Liver (tissue), 9 donors: ENCODE results near the gene DNPEP. TPM values are rescaled to one million over a fixed set of nuclear protein-coding genes. Genes with fewer than 3 reads are reported as not detected.

Experiments used
- DNase-seq: peaks from one replicate; pipeline ENCODE4 v3.0.0-alpha.2; 2017; ENCODE audit warnings: low spot score
- H3K27ac ChIP-seq, 2 donors: one replicate each; pipeline ENCODE4 v1.7.0; 2013; ENCODE audit warnings: inconsistent platforms in 2 of 2, low read length in 2 of 2, control low read depth in 1 of 2, low read depth in 1 of 2, mild to moderate bottlenecking in 1 of 2
- H3K27me3 ChIP-seq, 4 donors: one replicate each; pipeline versions ENCODE4 v1.6.1 to v1.7.0; 2013; ENCODE audit warnings: low read length in 3 of 4, inconsistent platforms in 1 of 4, mild to moderate bottlenecking in 1 of 4, moderate library complexity in 1 of 4; ENCODE audit not compliant: control insufficient read depth in 4 of 4, insufficient read depth in 4 of 4
- H3K36me3 ChIP-seq, 4 donors: one replicate each; pipeline versions ENCODE4 v1.6.1 to v1.7.0; 2013; ENCODE audit warnings: low read length in 3 of 4, mild to moderate bottlenecking in 3 of 4, low read depth in 1 of 4, moderate library complexity in 1 of 4; ENCODE audit not compliant: control insufficient read depth in 4 of 4, insufficient read depth in 3 of 4
- H3K4me1 ChIP-seq, 4 donors: one replicate each; pipeline versions ENCODE4 v1.6.1 to v1.7.0; 2013; ENCODE audit warnings: low read length in 3 of 4, mild to moderate bottlenecking in 3 of 4, moderate library complexity in 1 of 4; ENCODE audit not compliant: control insufficient read depth in 4 of 4, insufficient read depth in 4 of 4
- H3K4me3 ChIP-seq, 3 donors: one replicate each; pipeline versions ENCODE4 v1.6.1 to v1.7.0; 2013; ENCODE audit warnings: low read length in 3 of 3, control low read depth in 1 of 3, low read depth in 1 of 3, mild to moderate bottlenecking in 1 of 3
- H3K9ac ChIP-seq, 2 donors: one replicate each; pipeline ENCODE4 v1.7.0; 2013; ENCODE audit warnings: low read length in 2 of 2, mild to moderate bottlenecking in 2 of 2, moderate library complexity in 2 of 2, control low read depth in 1 of 2, low read depth in 1 of 2
- H3K9me3 ChIP-seq, 4 donors: one replicate each; pipeline versions ENCODE4 v1.6.1 to v1.7.0; 2013; ENCODE audit warnings: low read length in 3 of 4; ENCODE audit not compliant: control insufficient read depth in 4 of 4
- EGR1 ChIP-seq, 2 donors: IDR thresholded peaks; 2 replicates each; pipeline ENCODE4 v1.6.1; 2016 to 2018; ENCODE audit warnings: antibody characterized with exemption in 2 of 2, low read depth in 2 of 2
- FOXA2 ChIP-seq: IDR thresholded peaks from 2 replicates; pipeline ENCODE4 v1.6.1; 2016; ENCODE audit warnings: antibody characterized with exemption
- GABPA ChIP-seq, 2 donors: IDR thresholded peaks in 1 of 2; conservative IDR thresholded peaks in 1 of 2; 2 replicates each; pipeline ENCODE4 v1.6.1; 2016; ENCODE audit warnings: antibody characterized with exemption in 2 of 2, mild to moderate bottlenecking in 1 of 2, moderate library complexity in 1 of 2
- HNF4A ChIP-seq, 2 donors: conservative IDR thresholded peaks; 2 replicates each; pipeline ENCODE4 v1.6.1; 2016; ENCODE audit warnings: antibody characterized with exemption in 2 of 2, mild to moderate bottlenecking in 2 of 2
- HNF4G ChIP-seq: IDR thresholded peaks from 2 replicates; pipeline ENCODE4 v1.6.1; 2016; ENCODE audit warnings: antibody characterized with exemption
- JUND ChIP-seq, 2 donors: IDR thresholded peaks; 2 replicates each; pipeline ENCODE4 v1.6.1; 2016; ENCODE audit warnings: antibody characterized with exemption in 2 of 2
- NR2F2 ChIP-seq: IDR thresholded peaks from 2 replicates; pipeline ENCODE4 v1.6.1; 2016; ENCODE audit warnings: antibody characterized with exemption
- RAD21 ChIP-seq, 2 donors: IDR thresholded peaks; 2 replicates each; pipeline ENCODE4 v1.6.1; 2016; ENCODE audit warnings: antibody characterized with exemption in 2 of 2, mild to moderate bottlenecking in 2 of 2
- RXRA ChIP-seq, 2 donors: IDR thresholded peaks; 2 replicates each; pipeline ENCODE4 v1.6.1; 2017 to 2018; ENCODE audit warnings: antibody characterized with exemption in 2 of 2, mild to moderate bottlenecking in 1 of 2
- SP1 ChIP-seq: IDR thresholded peaks from 2 replicates; pipeline ENCODE4 v1.6.1; 2018; ENCODE audit warnings: antibody characterized with exemption, mild to moderate bottlenecking
- TAF1 ChIP-seq: conservative IDR thresholded peaks from 2 replicates; pipeline ENCODE4 v1.6.1; 2016; ENCODE audit warnings: antibody characterized with exemption, mild to moderate bottlenecking
- WGBS: extraction: QIAGEN DNeasy Blood & Tissue Kit; methylation state at CpG from one replicate; pipeline ENCODE4 v1.1.7; 2013; 5-methylcytosine and 5-hydroxymethylcytosine counted together
- polyA plus RNA-seq, 2 donors: library from polyadenylated mRNA; stranded (reverse) in 1 of 2; unstranded in 1 of 2; fragments of 200-250 nt in 1 of 2; fragments of >200 nt in 1 of 2; fragmentation: Nextera tagmentation in 1 of 2; extraction: Ambion mirVana in 1 of 2; gene quantifications; one replicate each; pipeline versions ENCODE4 v1.2.1 to v1.2.3, GENCODE V29; 2013 to 2015
- total RNA-seq, 2 donors: library from RNA; depleted of rRNA; stranded (reverse); fragments of >200 nt; gene quantifications; one replicate each; pipeline ENCODE4 v1.2.3, GENCODE V29; 2014
- TF ChIP-seq, protein P1 (sequence below): IDR thresholded peaks from 2 replicates; pipeline ENCODE4 v1.6.1; 2016; ENCODE audit warnings: antibody characterized with exemption
- TF ChIP-seq, protein P2 (sequence below): IDR thresholded peaks from 2 replicates; pipeline ENCODE4 v1.6.1; 2016; ENCODE audit warnings: antibody characterized with exemption
- TF ChIP-seq, protein P3 (sequence below): fragments of 150-350 bp; IDR thresholded peaks from 2 replicates; pipeline ENCODE4 v1.5.1; 2017; ENCODE audit warnings: improper control_type of control experiment, low read depth, low read length; ENCODE audit not compliant: missing input control
- TF ChIP-seq, protein P4 (sequence below): IDR thresholded peaks from 2 replicates; pipeline ENCODE4 v1.6.1; 2016; ENCODE audit warnings: antibody characterized with exemption, mild to moderate bottlenecking
- TF ChIP-seq, protein P5 (sequence below): IDR thresholded peaks from 2 replicates; pipeline ENCODE4 v1.6.1; 2016; ENCODE audit warnings: antibody characterized with exemption
- donor health status: healthy.
- donor health status: healthy.
- donor health status: healthy.
- donor health status: healthy.
- donor health status: healthy.

The DNPEP gene
- total and polyA plus RNA-seq, 4 donors = 25.8 to 58.4 (median 45.8) TPM

DNA sequence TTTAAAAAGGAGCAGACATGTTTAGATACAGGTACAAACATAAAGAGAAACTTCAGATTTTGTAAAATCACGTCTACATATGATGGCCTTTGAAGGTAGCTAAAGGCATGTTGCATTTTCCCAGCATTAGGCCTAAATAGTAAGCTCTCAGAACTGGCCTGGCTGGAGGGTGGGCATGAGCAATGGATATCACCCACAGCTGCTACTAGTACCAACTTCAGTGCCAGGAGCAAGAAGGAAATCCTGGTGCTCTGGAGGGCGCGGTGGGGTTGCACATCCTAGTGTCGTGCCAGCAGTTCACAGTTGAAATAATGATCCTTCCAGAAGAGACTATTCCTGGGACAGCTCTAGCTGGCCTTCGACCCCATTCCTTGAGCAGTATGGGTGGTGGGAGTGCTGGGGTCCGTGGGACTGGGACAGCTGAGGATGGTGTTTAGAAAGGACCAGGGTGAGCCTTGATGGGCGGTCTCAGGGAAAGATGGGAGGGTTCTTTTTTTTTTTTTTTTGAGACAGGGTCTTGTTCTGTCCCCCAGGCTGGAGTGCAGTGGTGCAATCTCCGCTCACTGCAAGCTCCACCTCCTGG, 35.3 kb upstream of the DNPEP start:
- Histone ChIP-seq H3K27ac (no peak overlapping the region), H3K4me1 (peaks cover 0 to 9% (median 3%) of the 10 kb centered on the region in 4 donors), H3K9ac (no peak overlapping the region), H3K36me3 (no peaks in the 10 kb centered on the region), H3K27me3 (peaks cover 0 to 7% (median 1%) of the 10 kb centered on the region in 4 donors), H3K9me3 (no peaks in the 10 kb centered on the region), H3K4me3 (no peak overlapping the region)
- DNase-seq = no peak
- TF ChIP-seq SP1 (no peak), HNF4G (no peak), GABPA (IDR thresholded peaks at IDR 0.05 in 1 of 2, conservative IDR thresholded peaks at IDR 0.05 in 1 of 2) (no peak), FOXA2 (no peak), TAF1 (no peak), NR2F2 (no peak), RAD21 (IDR thresholded peaks at IDR 0.05) (no peak), RXRA (IDR thresholded peaks at IDR 0.05) (no peak)
- TF ChIP-seq, protein P1, sequence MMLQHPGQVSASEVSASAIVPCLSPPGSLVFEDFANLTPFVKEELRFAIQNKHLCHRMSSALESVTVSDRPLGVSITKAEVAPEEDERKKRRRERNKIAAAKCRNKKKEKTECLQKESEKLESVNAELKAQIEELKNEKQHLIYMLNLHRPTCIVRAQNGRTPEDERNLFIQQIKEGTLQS = no peak
- TF ChIP-seq, protein P2, sequence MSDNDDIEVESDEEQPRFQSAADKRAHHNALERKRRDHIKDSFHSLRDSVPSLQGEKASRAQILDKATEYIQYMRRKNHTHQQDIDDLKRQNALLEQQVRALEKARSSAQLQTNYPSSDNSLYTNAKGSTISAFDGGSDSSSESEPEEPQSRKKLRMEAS = no peak
- TF ChIP-seq, protein P3, sequence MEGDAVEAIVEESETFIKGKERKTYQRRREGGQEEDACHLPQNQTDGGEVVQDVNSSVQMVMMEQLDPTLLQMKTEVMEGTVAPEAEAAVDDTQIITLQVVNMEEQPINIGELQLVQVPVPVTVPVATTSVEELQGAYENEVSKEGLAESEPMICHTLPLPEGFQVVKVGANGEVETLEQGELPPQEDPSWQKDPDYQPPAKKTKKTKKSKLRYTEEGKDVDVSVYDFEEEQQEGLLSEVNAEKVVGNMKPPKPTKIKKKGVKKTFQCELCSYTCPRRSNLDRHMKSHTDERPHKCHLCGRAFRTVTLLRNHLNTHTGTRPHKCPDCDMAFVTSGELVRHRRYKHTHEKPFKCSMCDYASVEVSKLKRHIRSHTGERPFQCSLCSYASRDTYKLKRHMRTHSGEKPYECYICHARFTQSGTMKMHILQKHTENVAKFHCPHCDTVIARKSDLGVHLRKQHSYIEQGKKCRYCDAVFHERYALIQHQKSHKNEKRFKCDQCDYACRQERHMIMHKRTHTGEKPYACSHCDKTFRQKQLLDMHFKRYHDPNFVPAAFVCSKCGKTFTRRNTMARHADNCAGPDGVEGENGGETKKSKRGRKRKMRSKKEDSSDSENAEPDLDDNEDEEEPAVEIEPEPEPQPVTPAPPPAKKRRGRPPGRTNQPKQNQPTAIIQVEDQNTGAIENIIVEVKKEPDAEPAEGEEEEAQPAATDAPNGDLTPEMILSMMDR = no peak
- WGBS = 89% methylated on average over 8 of the region's 8 CpGs

DNA sequence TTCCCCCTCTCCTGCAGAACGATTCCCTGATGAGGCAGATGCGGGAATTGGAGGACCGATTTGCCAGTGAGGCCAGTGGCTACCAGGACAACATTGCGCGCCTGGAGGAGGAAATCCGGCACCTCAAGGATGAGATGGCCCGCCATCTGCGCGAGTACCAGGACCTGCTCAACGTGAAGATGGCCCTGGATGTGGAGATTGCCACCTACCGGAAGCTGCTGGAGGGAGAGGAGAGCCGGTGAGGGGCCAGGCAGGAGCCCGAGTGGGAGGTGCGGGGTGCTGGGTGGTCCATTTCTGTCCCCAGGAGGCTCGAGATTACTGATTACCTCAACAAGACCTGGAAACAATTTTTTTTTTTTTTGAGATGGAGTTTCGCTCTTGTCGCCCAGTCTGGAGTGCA, 33.6 kb upstream of the DNPEP start:
- Histone ChIP-seq H3K27me3 (peaks cover 0 to 9% (median 1%) of the 10 kb centered on the region in 4 donors), H3K9ac (no peak overlapping the region), H3K36me3 (no peaks in the 10 kb centered on the region), H3K4me3 (no peak overlapping the region), H3K4me1 (peaks cover 0 to 9% (median 3%) of the 10 kb centered on the region in 4 donors), H3K9me3 (no peaks in the 10 kb centered on the region), H3K27ac (no peak overlapping the region)
- DNase-seq = no peak
- WGBS = 85% methylated on average over 17 of the region's 17 CpGs
- TF ChIP-seq, protein P4, sequence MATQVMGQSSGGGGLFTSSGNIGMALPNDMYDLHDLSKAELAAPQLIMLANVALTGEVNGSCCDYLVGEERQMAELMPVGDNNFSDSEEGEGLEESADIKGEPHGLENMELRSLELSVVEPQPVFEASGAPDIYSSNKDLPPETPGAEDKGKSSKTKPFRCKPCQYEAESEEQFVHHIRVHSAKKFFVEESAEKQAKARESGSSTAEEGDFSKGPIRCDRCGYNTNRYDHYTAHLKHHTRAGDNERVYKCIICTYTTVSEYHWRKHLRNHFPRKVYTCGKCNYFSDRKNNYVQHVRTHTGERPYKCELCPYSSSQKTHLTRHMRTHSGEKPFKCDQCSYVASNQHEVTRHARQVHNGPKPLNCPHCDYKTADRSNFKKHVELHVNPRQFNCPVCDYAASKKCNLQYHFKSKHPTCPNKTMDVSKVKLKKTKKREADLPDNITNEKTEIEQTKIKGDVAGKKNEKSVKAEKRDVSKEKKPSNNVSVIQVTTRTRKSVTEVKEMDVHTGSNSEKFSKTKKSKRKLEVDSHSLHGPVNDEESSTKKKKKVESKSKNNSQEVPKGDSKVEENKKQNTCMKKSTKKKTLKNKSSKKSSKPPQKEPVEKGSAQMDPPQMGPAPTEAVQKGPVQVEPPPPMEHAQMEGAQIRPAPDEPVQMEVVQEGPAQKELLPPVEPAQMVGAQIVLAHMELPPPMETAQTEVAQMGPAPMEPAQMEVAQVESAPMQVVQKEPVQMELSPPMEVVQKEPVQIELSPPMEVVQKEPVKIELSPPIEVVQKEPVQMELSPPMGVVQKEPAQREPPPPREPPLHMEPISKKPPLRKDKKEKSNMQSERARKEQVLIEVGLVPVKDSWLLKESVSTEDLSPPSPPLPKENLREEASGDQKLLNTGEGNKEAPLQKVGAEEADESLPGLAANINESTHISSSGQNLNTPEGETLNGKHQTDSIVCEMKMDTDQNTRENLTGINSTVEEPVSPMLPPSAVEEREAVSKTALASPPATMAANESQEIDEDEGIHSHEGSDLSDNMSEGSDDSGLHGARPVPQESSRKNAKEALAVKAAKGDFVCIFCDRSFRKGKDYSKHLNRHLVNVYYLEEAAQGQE = no peak
- TF ChIP-seq NR2F2 (no peak), RAD21 (IDR thresholded peaks at IDR 0.05) (no peak), EGR1 (IDR thresholded peaks at IDR 0.05; ENCODE audit: low read depth in 2 of 2) (no peak), JUND (IDR thresholded peaks at IDR 0.05) (no peak), HNF4G (no peak), RXRA (IDR thresholded peaks at IDR 0.05) (no peak), FOXA2 (no peak), SP1 (no peak), GABPA (IDR thresholded peaks at IDR 0.05 in 1 of 2, conservative IDR thresholded peaks at IDR 0.05 in 1 of 2) (no peak), TAF1 (no peak), HNF4A (conservative IDR thresholded peaks at IDR 0.05) (no peak)
- TF ChIP-seq, protein P1 = no peak
- TF ChIP-seq, protein P2 = no peak
- TF ChIP-seq, protein P5, sequence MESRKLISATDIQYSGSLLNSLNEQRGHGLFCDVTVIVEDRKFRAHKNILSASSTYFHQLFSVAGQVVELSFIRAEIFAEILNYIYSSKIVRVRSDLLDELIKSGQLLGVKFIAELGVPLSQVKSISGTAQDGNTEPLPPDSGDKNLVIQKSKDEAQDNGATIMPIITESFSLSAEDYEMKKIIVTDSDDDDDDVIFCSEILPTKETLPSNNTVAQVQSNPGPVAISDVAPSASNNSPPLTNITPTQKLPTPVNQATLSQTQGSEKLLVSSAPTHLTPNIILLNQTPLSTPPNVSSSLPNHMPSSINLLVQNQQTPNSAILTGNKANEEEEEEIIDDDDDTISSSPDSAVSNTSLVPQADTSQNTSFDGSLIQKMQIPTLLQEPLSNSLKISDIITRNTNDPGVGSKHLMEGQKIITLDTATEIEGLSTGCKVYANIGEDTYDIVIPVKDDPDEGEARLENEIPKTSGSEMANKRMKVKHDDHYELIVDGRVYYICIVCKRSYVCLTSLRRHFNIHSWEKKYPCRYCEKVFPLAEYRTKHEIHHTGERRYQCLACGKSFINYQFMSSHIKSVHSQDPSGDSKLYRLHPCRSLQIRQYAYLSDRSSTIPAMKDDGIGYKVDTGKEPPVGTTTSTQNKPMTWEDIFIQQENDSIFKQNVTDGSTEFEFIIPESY = no peak
- TF ChIP-seq, protein P3 = no peak
